HG03066 (cell line): ENCODE results near the gene BEGAIN.

Experiments
- ATAC-seq: cut with Tn5 transposase; IDR thresholded peaks from one replicate; pipeline ENCODE4 v1.9.1; 2021; ENCODE audit warnings: low read depth; ENCODE audit not compliant: unreplicated experiment

Gene BEGAIN

DNA sequence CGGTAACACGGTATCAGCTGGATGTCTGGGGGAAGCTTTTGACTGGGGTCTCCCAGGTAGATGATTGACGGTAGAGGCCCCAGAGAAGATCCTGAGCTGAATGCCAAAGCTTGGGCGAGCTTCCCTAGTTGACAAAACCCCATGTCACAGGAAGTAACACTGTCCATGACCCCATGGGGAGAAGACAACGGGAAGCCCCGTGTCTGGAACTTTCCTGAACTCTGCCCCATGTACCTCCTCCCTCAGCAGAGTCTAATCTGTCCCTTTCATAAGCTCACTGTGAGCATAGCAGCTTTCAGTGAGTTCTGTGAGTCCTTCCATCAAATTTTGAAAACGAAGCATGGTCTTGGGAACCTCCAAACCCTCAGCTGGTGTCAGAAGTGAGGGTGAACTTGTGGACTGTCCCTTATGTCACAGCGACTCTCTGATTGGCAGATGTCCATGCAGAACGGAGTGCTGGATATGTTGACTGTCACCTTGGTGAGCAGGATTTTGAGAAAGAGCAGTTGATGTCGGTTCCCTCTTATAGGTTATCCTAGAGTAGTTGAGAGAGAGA lies 29.7 kb upstream of the BEGAIN start:
- no peak for ATAC-seq

DNA sequence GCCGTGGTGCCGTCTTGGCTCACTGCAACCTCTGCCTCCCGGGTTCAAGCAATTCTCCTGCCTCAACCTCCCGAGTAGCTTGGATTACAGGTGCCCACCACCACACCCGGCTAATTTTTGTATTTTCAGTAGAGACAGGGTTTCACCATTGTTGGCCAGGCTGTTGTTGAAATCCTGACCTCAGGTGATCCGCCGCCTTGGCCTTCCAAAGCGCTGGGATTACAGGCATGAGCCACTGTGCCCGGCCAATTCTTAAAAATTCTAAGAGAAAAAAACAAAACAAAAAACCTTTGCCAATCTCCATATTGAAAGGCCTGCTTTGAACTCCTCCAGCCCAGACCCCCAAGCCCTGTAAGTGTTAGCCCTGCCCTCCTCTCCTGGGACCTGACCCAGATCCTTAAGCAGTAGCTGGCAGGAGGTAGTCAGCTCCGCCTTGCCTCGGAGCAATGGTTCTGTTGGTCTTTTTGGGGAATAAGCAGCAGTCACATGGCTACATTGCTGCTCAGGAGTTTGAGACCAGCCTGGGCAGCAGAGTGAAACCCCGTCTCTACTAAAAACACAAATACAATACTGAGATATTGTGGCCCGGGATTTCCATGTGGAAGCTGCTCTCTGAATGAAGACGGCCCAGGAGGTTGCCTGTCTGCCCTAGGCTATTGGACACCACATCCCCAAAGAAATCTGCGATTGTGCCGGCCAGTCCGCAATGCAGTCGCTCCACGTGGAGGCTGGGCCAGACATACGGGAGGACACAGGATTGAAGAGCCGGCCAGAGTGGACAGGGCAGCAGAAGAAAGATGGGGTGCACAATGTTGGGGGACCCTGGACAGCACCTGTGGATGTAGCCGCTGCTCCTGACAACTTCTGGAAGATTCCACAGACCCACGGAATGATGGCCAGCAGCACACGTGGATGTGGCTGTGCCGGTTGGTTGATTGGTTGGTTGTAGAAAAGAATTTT lies 28.8 kb upstream of the BEGAIN start:
- ATAC-seq = no peak

DNA sequence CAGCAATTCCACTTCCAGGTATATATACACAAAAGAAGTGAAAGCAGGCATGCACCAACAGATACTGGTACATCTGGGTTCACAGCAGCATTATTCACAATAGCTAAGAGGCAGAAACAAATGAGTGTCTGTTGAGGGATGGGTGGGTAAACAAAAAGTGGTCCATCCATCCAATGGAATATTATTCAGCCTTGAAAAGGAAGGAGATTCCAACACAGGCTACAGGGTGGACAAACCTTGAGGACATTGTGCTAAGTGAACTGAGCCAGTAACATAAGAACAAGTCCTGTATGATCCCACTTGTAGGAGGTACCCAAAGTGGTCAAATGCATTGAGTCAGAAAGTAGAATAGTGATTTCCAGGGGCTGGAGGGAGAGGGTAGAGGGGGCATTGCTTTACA lies 27.6 kb upstream of the BEGAIN start:
- ATAC-seq = no peak

DNA sequence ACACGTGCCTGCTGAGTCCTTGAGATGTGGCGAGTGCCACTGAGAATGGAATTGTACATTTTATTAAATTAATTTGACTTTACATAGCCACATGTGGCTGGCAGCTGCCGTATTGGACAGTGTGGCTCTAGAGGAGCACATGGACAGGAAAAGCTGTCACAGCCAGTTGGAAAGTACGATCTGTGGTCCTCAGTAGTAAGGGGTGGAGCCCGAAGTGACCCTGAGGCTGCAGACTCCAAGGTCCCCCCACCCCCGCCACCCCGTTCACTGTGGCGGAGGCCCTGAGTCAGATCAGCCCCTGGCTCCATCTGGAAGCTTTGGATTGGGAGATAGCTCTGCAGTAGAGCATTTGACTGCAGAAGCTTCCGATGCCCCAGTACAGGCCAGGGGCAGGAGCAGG lies 25.8 kb upstream of the BEGAIN start:
- no peak for ATAC-seq

DNA sequence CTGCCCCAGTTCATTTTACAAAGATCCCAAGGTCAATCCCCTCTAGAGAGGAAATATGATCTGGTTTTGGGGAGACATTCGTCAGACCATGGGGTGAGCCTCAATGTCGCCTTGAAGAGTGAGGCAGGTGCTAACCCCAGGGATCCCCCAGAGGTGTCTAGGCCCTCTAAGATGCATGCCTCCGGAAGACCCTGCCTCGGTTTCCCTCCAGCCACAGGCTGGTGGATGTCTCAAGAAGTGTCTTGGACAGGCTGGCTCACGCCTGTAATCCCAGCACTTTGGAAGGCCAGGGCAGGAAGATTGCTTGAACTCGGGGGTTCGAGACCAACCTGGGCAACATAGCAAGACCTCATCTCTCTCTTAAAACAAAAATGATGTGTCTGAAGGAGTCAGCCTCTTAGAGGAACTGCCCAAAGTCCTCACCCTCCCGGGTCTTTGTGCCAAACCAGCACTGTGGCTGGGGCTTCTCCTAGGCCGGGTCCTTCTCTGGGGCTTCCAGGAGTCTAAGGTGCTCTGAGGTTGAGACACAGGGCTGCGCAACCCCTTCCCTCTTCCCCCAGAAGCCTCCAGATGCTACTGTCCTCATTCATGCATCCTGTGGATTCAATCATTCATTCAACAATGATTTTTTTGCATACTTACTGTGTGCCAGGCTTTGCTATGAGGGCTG lies 24.7 kb upstream of the BEGAIN start:
- no peak for ATAC-seq

DNA sequence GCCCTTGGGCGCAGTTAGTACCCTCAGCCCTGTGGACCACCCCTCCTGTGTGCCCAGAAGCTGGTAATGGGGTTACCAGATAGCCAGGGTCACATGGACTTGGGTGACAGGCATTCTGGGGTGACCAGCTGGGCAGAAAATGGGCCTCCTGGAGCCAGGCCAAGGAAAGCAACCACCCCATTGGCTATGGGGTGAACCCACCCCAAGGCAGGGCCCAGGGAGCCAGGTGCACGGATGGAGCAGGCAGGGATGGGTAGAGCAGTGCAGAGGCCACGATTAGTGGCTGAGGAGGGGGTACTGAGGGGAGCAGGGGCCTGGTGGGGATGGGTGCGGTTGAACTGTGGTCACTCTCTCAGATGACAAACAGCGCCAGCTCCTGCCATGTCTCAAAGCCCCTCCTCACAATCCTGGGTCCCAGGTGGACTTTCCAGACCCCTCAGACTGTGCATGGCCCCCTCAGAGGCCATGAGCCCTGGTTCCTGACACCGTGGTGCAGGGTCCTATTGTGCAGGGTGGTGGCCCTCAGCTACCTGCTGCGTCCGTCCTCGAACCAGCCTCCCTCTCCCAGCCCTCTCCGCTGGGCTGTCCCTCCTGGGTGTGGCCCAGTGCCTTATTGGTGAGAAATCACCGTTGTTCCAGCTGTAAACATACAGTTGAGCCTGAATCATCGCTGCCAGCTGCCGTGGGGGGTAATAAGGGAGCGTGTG lies 23.4 kb upstream of the BEGAIN start:
- ATAC-seq = no peak

DNA sequence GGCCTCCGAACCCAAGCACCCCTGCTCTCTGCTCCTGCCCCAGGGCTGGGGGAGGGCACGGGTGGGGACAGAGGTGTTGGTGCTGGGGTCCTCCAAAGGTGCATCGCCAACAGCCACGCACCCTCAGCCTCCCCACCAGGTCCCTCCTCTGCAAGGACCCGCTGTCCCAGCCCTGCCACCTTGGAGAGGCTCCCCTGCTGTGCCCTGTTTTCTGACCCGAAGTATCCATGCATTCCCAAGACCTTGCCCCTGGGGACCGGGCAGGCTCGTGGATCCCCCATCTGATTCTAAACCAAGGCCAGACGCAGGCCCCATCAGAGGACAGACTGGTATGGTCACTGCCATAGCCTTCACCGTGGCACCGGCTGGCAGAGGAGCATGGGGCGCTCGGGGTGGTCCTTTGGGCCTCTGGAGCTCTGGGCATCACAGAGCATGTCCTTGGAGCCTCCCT lies 22.7 kb upstream of the BEGAIN start:
- ATAC-seq = no peak

DNA sequence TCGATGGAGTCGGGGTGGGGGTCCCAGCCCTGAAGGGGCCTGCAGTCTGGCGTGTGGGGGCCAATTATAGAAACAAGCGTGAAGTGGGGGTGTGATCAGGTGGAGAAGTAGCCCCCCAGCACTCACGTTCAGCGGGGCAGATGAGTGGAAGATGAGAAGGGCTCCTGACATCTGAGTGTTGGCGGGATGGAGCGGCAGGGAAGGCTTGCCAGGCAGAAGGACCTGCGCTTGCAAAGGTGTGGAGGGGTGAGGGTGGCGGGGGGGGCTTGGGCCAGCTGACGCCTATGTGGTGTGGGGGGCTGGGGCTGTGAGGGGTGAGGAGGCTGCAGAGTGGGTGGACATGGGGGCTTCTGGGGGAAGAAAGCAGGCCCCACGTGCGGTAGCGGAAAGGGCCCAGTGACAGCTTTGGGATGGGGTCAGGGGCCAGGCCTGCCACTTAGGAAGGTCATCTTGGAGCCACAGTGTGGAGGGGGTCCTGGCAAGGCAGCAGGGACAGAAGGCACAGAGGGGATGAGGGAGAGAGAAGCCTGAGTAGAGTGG lies 22.2 kb upstream of the BEGAIN start:
- no peak for ATAC-seq

DNA sequence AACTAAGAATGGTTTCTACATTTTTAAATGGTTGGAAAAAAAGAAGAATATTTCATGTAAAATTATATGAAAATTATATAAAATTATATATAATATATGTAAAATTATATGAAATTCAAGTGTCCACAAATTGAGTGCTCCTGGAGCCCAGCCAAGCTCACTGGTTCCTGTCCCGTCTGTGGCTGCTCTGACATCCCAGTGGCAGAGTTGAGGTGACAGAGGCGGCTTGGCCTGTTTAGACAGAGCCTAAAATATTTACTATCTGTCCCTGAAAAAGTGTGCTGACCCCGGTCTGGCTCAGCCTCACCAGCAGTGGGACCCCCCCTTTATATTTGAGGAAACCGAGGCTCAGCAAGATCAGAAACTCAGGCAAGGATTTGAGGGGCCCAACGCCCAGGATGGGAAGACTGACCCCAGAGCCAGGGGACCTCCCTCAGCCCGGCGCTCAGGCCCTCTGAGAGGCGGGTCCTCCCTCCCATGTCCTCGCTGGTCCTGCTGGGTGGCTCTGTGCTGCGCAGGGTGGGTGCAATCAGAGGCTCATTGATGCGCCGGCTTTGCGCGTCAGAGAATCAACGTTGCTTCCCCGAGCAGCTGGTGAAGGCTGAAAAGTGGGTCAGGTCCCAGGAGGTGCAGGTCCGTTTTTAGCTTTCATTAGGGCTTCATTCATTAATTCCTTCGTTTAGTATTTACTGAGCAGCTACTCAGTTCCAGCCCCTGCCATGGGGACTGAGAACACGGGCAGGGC lies 21.5 kb upstream of the BEGAIN start:
- ATAC-seq = no peak

DNA sequence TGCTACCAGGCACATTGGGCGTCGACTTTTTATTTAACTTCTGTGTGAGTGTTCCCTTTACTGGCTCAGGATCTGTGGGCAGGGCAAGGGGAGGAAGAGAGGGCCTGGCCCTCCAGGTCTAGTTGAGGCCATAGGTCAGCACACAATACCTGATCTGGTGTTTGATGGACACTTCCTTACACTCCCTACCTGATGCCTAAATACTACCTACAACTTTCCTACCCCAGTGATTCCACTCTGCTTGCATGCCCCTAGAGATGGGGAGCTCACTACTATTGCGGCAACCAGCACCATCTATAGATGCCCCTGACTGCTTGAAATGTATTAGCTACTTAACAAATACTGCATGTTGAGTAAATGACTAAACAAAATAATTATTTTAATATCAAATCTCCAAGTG lies 20.8 kb upstream of the BEGAIN start:
- ATAC-seq = no peak

DNA sequence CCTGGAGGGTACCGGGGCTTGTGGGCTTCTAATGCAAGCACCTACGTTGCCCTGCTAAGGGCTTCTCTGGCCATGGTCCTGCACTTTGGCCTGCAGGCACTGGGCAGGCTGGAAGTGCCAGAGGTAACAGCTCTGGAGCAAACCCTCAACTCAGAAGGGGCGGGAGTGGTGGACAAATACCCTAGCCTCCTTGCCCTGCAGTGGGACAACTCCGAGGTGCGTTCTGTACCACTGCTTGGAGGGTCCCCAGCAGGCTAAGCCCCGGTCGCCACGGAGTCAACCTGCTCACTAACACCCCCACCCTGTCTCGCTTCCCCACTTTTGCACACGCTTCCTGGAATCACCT lies 20.4 kb upstream of the BEGAIN start:
- ATAC-seq = no peak

DNA sequence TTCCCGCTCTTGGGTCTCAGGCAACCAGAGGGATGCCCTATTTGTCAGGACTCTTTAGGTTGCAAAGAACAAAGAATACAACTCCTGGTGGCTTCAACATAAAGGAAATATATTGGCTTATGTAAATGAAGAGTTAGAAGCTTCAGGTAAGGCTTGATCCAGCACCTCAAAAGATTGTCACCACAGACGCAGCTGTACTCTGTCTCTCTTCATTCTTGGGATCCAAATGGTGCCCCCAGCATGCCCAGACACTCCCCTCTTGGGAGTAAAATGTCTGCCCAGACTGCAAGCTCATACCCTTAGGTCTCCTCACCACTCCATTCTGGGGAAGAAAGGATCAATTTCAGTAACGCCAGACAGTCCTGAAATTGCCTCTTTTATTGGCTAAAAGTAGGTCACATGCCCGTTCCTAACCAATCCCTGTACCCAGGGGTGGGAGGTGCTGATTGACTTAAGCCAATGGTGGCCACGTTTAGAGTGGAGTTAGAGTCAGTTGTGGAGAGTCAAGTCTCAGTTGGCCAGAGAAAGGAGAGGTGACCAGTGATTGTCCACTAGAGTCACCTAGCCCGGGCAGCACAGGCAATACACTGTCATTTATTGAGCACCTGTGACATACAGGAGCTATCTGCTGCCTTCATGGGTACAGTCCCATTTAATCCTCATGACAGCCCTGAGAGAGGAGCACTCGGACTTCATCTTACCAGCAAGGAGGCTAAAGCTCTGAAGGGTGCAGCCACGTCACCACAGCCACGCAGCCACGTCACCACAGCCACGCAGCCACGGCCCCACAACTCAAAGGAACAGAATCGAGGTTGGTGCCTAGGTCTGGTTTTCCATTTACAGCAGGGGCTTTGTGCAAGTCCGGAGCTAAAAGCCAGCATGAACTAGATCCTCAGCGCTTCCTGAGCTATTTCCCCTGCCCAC lies 19.7 kb upstream of the BEGAIN start:
- no peak for ATAC-seq

DNA sequence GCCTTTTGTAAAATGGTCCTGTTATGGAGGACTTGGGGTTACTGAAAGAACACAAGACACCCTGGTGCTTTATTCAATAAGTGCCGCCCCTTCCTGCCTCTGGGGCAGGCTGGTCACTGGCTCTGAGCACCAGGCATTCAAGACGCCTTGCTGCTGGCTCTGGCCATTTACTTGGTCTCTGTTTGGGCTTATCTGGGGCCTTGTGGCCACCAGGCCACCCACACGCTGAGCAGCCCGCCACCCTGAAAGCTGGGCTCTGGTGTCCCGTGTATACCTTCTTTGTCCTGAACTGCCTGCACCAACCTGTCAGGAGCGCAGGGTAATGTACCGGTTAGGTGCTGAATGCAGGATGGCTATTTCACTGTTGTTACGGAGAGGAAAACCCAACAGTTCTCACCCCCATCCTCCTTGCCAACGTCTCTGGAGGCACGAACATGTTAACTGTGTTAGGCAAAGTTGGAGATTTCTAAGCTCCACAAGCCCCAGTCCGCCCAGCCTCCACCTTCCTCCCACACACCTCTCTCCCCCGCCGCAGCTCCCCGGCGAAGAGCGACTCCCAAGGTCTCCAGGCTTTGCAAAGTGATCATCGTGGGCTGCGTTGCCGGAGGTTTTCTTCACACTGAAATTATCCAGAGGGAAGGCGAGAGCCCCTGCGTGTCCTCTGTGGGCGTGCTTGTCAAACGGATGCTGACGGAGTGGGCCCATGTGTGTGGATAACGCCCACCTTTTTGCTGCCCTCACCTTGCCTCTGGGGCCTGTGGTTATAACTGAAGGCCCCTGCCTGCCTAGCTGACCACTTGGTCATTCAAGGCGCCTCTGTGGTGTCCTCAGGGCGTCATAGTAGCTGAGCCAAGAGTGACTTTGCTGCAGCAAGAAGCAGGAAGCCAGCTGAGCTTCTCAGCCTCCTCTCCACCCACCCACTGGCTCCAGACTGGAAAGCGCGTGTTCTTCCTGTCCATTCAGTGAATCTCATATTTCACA lies 18.8 kb upstream of the BEGAIN start:
- no peak for ATAC-seq

DNA sequence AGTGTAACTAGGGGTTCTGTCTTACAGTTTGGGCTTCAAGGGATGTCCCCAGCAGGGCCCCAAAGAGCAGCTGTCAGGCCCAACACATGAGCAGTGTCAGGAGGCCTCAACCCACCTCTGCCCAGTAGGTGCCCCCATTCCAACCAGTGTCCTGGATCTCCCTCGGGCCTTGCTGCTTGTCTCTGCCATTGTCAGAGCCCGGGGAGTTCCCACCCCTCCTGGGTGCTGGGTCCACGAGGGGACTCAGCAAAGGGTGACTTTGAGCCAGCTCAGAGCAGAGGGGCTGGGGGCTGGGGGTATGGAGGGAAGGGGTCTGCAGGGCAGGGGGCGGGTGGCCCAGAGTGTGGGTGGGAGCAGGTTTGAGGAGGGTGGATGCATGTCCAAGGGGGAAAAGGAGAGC lies 18.0 kb upstream of the BEGAIN start:
- ATAC-seq = no peak

DNA sequence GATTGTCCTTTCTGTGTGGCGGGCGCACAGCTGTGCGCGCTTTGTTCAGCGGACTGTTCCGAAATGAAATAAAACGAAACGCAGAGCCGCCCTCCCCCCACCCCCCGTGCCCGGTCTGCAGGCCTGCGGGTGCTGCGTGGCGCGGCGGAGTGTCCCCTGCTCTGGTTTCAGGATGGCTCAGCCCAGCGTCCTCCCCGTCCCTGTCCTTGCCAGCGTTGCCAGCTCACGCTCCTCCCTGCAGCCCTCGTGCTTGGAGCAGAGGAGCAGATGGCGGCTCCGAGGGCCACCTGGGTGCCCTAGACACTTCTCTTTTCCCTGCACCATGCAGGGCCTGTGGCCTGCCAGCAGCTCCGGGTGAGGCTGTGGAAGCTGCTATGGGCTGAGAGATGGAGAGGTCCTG lies 17.5 kb upstream of the BEGAIN start:
- ATAC-seq = no peak

DNA sequence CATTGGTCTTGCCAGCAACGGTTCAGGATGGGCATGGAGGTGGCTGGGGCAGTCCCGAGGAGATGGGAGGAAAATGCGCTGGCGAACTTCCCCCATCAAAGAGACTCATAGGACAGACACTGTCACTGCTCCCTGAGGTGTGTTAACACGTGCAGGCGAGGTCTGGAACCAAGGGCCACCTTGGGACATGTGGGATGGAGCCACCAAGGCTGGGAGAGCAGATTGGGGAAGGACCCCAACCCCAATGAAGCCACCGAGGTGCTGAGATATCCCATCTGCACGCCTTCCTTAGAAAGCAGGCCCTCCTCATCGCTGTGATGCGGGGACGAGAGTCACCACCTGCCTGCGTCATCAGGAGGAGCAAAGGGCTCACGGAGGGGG lies 16.9 kb upstream of the BEGAIN start:
- ATAC-seq = no peak

DNA sequence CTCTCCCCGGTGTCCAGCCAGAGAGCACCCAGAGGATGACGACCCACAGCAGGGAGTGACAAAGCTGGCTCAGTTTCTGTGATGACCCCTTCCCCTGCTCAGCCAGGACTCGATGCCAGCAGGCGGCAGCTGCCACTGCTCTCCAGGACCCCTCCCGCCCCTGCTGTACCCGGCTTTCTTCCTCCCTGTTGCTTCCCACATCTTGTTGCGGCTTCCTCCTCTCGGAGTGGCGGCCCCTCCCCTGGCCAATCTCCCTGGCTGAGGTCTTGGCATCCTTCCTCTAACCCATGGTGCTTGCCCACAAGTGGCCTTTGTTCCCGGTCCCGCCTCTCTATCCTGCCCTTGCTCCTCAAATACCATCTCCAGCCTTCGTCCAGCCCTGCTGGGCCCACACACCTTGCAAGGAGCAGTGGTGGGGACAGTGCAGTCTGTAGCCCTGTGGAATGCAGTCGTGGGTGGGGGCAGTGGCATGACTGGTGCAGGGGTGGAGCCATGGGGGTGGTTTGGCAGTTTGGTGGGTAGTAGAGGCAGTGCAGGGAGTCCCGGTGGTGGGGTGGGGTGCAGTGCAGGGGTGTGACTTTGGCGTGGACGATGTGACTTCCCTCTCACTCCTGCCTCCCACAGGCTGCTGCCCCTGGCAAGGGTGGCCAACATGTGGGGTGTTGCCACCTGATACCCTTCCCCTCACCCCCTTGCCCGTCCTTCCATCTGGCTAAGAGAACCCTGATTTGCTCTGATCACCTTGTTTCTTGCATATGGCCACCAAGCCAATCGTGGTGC lies 16.3 kb upstream of the BEGAIN start:
- ATAC-seq = no peak
